Measurements from ENCODE around the gene C12orf60.

Gene C12orf60

GRCh38 chr12:14873440-14874185 lies 70.1 kb downstream of the C12orf60 start:
- Histone ChIP-seq H3K27ac (ENCODE audit: low read depth, low read length) (no peak overlapping the region), H3K36me3 (ENCODE audit: insufficient read depth, low read length) (no peaks in the 10 kb centered on the region), H3K4me3 (ENCODE audit: low read depth, low read length) (no peak overlapping the region), H2AFZ (ENCODE audit: low read length, unreplicated experiment) (no peak overlapping the region), H3K4me1 (ENCODE audit: control insufficient read depth, insufficient read depth, low read length, unreplicated experiment) (no peaks in the 10 kb centered on the region), H3K79me2 (ENCODE audit: control insufficient read depth, insufficient read depth, low read length, unreplicated experiment) (no peaks in the 10 kb centered on the region), H3K27me3 (ENCODE audit: insufficient read depth, low read length) (no peaks in the 10 kb centered on the region)

Measured in ACC112 (cell line).